ENCODE results near the gene KLHL10. TPM values are rescaled to one million over a fixed set of nuclear protein-coding genes. Genes with fewer than 3 reads are reported as not detected.

Gene KLHL10
- total and polyA plus RNA-seq, 2 of the 13 experiments (the other 11 are each of a cell fraction or from before 2014, with no cell fraction given): 0.04 to 0.08 TPM

DNA sequence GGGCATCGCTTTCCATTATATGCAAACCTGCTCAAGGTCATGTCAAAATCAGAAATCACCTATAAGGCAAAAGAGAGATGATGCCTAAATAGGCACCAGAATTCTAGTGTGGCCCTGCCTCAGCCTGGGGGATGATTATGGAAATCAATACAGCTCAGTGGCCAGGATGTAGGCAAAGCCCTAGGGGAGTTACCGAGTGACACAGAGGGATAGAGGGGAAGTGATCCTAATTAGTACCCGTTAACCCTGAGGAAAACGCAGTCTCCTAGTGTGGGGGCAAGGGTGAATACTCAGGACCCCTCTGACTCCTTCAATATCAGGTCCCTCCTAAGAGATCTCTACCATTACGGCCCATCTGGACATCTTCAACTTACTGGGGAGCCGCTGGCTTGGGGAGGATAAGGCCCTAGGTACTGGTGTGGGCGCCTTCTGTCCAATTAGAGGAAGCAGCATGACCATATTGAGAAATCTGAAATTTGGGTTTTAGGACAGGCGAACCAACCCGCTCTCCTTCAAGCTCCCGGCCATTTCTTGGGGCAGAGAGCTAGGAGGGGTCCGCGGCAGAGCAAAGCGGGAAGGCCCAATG is 2.3 kb upstream of the KLHL10 start (continued):
- TF ChIP-seq, protein P1, sequence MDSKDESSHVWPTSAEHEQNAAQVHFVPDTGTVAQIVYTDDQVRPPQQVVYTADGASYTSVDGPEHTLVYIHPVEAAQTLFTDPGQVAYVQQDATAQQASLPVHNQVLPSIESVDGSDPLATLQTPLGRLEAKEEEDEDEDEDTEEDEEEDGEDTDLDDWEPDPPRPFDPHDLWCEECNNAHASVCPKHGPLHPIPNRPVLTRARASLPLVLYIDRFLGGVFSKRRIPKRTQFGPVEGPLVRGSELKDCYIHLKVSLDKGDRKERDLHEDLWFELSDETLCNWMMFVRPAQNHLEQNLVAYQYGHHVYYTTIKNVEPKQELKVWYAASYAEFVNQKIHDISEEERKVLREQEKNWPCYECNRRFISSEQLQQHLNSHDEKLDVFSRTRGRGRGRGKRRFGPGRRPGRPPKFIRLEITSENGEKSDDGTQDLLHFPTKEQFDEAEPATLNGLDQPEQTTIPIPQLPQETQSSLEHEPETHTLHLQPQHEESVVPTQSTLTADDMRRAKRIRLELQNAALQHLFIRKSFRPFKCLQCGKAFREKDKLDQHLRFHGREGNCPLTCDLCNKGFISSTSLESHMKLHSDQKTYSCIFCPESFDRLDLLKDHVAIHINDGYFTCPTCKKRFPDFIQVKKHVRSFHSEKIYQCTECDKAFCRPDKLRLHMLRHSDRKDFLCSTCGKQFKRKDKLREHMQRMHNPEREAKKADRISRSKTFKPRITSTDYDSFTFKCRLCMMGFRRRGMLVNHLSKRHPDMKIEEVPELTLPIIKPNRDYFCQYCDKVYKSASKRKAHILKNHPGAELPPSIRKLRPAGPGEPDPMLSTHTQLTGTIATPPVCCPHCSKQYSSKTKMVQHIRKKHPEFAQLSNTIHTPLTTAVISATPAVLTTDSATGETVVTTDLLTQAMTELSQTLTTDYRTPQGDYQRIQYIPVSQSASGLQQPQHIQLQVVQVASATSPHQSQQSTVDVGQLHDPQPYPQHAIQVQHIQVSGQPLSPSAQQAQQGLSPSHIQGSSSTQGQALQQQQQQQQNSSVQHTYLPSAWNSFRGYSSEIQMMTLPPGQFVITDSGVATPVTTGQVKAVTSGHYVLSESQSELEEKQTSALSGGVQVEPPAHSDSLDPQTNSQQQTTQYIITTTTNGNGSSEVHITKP (CRISPR knock-in tag; IDR thresholded peaks at IDR 0.05; ENCODE audit: low read depth): no peak
- TF ChIP-seq KAT7 (CRISPR knock-in tag; IDR thresholded peaks at IDR 0.05; ENCODE audit: borderline replicate concordance): 0 out of 2 replicates have a peak, but pooled peaks have one; percentile 9
- TF ChIP-seq ZNF678 (CRISPR knock-in tag; IDR thresholded peaks at IDR 0.05): 0 out of 2 replicates have a peak, but pooled peaks have one; percentile 7
- 0 out of 2 replicates have a peak, but pooled peaks have one; percentile 4 for TF ChIP-seq MED1 (CRISPR knock-in tag; IDR thresholded peaks at IDR 0.05)
- TF ChIP-seq POLR2A (IDR thresholded peaks at IDR 0.05; ENCODE audit: insufficient read depth in 1 of 2, low read depth in 2 of 2, low read length in 2 of 2): 0 out of 4 replicates have a peak, but pooled peaks of 1 of the 2 experiments have one; percentile 12
- TF ChIP-seq ZSCAN30 (CRISPR knock-in tag; IDR thresholded peaks at IDR 0.05): no peak
- 0 out of 2 replicates have a peak, but pooled peaks have one; percentile 2 for TF ChIP-seq ZBTB20 (CRISPR knock-in tag; IDR thresholded peaks at IDR 0.05; ENCODE audit: borderline replicate concordance, low read depth)
- TF ChIP-seq ZNF780A (CRISPR knock-in tag; IDR thresholded peaks at IDR 0.05): peak; percentile 26; the same call in 1 of the 2 replicates
- TF ChIP-seq, protein P2, sequence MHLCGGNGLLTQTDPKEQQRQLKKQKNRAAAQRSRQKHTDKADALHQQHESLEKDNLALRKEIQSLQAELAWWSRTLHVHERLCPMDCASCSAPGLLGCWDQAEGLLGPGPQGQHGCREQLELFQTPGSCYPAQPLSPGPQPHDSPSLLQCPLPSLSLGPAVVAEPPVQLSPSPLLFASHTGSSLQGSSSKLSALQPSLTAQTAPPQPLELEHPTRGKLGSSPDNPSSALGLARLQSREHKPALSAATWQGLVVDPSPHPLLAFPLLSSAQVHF (CRISPR knock-in tag; IDR thresholded peaks at IDR 0.05): 0 out of 2 replicates have a peak, but pooled peaks have one; percentile 0
- TF ChIP-seq, protein P3, sequence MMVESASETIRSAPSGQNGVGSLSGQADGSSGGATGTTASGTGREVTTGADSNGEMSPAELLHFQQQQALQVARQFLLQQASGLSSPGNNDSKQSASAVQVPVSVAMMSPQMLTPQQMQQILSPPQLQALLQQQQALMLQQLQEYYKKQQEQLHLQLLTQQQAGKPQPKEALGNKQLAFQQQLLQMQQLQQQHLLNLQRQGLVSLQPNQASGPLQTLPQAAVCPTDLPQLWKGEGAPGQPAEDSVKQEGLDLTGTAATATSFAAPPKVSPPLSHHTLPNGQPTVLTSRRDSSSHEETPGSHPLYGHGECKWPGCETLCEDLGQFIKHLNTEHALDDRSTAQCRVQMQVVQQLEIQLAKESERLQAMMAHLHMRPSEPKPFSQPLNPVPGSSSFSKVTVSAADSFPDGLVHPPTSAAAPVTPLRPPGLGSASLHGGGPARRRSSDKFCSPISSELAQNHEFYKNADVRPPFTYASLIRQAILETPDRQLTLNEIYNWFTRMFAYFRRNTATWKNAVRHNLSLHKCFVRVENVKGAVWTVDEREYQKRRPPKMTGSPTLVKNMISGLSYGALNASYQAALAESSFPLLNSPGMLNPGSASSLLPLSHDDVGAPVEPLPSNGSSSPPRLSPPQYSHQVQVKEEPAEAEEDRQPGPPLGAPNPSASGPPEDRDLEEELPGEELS (CRISPR knock-in tag; IDR thresholded peaks at IDR 0.05): no peak
- TF ChIP-seq, protein P4, sequence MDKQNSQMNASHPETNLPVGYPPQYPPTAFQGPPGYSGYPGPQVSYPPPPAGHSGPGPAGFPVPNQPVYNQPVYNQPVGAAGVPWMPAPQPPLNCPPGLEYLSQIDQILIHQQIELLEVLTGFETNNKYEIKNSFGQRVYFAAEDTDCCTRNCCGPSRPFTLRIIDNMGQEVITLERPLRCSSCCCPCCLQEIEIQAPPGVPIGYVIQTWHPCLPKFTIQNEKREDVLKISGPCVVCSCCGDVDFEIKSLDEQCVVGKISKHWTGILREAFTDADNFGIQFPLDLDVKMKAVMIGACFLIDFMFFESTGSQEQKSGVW (CRISPR knock-in tag; IDR thresholded peaks at IDR 0.05; ENCODE audit: borderline replicate concordance): 0 out of 2 replicates have a peak, but pooled peaks have one; percentile 2
- TF ChIP-seq, protein P5, sequence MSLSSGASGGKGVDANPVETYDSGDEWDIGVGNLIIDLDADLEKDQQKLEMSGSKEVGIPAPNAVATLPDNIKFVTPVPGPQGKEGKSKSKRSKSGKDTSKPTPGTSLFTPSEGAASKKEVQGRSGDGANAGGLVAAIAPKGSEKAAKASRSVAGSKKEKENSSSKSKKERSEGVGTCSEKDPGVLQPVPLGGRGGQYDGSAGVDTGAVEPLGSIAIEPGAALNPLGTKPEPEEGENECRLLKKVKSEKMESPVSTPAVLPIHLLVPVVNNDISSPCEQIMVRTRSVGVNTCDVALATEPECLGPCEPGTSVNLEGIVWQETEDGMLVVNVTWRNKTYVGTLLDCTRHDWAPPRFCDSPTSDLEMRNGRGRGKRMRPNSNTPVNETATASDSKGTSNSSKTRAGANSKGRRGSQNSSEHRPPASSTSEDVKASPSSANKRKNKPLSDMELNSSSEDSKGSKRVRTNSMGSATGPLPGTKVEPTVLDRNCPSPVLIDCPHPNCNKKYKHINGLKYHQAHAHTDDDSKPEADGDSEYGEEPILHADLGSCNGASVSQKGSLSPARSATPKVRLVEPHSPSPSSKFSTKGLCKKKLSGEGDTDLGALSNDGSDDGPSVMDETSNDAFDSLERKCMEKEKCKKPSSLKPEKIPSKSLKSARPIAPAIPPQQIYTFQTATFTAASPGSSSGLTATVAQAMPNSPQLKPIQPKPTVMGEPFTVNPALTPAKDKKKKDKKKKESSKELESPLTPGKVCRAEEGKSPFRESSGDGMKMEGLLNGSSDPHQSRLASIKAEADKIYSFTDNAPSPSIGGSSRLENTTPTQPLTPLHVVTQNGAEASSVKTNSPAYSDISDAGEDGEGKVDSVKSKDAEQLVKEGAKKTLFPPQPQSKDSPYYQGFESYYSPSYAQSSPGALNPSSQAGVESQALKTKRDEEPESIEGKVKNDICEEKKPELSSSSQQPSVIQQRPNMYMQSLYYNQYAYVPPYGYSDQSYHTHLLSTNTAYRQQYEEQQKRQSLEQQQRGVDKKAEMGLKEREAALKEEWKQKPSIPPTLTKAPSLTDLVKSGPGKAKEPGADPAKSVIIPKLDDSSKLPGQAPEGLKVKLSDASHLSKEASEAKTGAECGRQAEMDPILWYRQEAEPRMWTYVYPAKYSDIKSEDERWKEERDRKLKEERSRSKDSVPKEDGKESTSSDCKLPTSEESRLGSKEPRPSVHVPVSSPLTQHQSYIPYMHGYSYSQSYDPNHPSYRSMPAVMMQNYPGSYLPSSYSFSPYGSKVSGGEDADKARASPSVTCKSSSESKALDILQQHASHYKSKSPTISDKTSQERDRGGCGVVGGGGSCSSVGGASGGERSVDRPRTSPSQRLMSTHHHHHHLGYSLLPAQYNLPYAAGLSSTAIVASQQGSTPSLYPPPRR (CRISPR knock-in tag; IDR thresholded peaks at IDR 0.05; ENCODE audit: borderline replicate concordance): 0 out of 2 replicates have a peak, but pooled peaks have one; percentile 6
- TF ChIP-seq LCORL (IDR thresholded peaks at IDR 0.05): no peak
- peak; percentile 39; the same call in 1 of the 2 replicates for TF ChIP-seq LCORL (CRISPR knock-in tag; IDR thresholded peaks at IDR 0.05)
